Upper lobe of left lung (tissue), 4 donors: Measurements from ENCODE around the gene PTPRO.

Experiments
- CTCF ChIP-seq, 6 experiments: fragments of 450-650 bp in 4 of 6; fragments of 200-600 bp in 2 of 6; sonication (generic) in 2 of 6; IDR thresholded peaks; one replicate each; pipeline ENCODE4 v1.5.1; 2016 to 2019; ENCODE audit warnings: antibody characterized with exemption in 6 of 6
- EP300 ChIP-seq, 4 donors: sonication (generic); formaldehyde crosslinking; IDR thresholded peaks; one replicate each; pipeline ENCODE4 v1.5.1; 2017; ENCODE audit warnings: antibody characterized with exemption in 4 of 4, control low read depth in 2 of 4
- POLR2A ChIP-seq, 4 donors: fragments of 450-650 bp; IDR thresholded peaks; one replicate each; pipeline ENCODE4 v1.5.1; 2016 to 2017; ENCODE audit warnings: antibody characterized with exemption in 4 of 4, mild to moderate bottlenecking in 2 of 4
- POLR2AphosphoS5 ChIP-seq, 2 donors: sonication (generic); formaldehyde crosslinking; IDR thresholded peaks; one replicate each; pipeline ENCODE4 v1.5.1; 2017; ENCODE audit warnings: antibody characterized with exemption in 2 of 2

GRCh38 chr12:15535352-15535781 is 213.1 kb downstream of the PTPRO start:
- TF ChIP-seq POLR2AphosphoS5 (IDR thresholded peaks at IDR 0.05) (no peak), CTCF (IDR thresholded peaks at IDR 0.05) (no peak), POLR2A (IDR thresholded peaks at IDR 0.05) (no peak), EP300 (IDR thresholded peaks at IDR 0.05) (no peak)
